Measurements from ENCODE around the gene KIF25. TPM values are rescaled to one million over a fixed set of nuclear protein-coding genes. Genes with fewer than 3 reads are reported as not detected.

Gene KIF25
- total RNA-seq, 1 experiment from 2014 or later, result 0.28 TPM

- DNase-seq (ENCODE audit: low spot score), result no peak
- Mint-ChIP-seq H3K27ac (no peak overlapping the region), H3K4me1 (no peaks in the 10 kb centered on the region), H3K4me3 (no peak overlapping the region), H3K27me3 (ENCODE audit: low read depth) (no peaks in the 10 kb centered on the region), H3K9me3 (no peaks in the 10 kb centered on the region), H3K36me3 (no peaks in the 10 kb centered on the region)
- no peak for ATAC-seq
- TF ChIP-seq PRRX2 (CRISPR knock-in tag; IDR thresholded peaks at IDR 0.05) (no peak), ZBTB21 (CRISPR knock-in tag; IDR thresholded peaks at IDR 0.05; ENCODE audit: borderline replicate concordance) (no peak), ZNF532 (CRISPR knock-in tag; IDR thresholded peaks at IDR 0.05; ENCODE audit: borderline replicate concordance) (no peak), ZNF138 (CRISPR knock-in tag; conservative IDR thresholded peaks at IDR 0.05) (no peak), ZNF317 (CRISPR knock-in tag; IDR thresholded peaks at IDR 0.05; ENCODE audit: borderline replicate concordance, low read depth) (no peak), CTCF (IDR thresholded peaks at IDR 0.05) (no peak), ZNF396 (CRISPR knock-in tag; IDR thresholded peaks at IDR 0.05; ENCODE audit: borderline replicate concordance) (no peak), SOX15 (CRISPR knock-in tag; IDR thresholded peaks at IDR 0.05) (no peak), NFE2L1 (CRISPR knock-in tag; IDR thresholded peaks at IDR 0.05) (no peak)
- TF ChIP-seq, protein P1, sequence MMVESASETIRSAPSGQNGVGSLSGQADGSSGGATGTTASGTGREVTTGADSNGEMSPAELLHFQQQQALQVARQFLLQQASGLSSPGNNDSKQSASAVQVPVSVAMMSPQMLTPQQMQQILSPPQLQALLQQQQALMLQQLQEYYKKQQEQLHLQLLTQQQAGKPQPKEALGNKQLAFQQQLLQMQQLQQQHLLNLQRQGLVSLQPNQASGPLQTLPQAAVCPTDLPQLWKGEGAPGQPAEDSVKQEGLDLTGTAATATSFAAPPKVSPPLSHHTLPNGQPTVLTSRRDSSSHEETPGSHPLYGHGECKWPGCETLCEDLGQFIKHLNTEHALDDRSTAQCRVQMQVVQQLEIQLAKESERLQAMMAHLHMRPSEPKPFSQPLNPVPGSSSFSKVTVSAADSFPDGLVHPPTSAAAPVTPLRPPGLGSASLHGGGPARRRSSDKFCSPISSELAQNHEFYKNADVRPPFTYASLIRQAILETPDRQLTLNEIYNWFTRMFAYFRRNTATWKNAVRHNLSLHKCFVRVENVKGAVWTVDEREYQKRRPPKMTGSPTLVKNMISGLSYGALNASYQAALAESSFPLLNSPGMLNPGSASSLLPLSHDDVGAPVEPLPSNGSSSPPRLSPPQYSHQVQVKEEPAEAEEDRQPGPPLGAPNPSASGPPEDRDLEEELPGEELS (CRISPR knock-in tag; IDR thresholded peaks at IDR 0.05), result no peak
- TF ChIP-seq, protein P2, sequence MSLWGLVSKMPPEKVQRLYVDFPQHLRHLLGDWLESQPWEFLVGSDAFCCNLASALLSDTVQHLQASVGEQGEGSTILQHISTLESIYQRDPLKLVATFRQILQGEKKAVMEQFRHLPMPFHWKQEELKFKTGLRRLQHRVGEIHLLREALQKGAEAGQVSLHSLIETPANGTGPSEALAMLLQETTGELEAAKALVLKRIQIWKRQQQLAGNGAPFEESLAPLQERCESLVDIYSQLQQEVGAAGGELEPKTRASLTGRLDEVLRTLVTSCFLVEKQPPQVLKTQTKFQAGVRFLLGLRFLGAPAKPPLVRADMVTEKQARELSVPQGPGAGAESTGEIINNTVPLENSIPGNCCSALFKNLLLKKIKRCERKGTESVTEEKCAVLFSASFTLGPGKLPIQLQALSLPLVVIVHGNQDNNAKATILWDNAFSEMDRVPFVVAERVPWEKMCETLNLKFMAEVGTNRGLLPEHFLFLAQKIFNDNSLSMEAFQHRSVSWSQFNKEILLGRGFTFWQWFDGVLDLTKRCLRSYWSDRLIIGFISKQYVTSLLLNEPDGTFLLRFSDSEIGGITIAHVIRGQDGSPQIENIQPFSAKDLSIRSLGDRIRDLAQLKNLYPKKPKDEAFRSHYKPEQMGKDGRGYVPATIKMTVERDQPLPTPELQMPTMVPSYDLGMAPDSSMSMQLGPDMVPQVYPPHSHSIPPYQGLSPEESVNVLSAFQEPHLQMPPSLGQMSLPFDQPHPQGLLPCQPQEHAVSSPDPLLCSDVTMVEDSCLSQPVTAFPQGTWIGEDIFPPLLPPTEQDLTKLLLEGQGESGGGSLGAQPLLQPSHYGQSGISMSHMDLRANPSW (CRISPR knock-in tag; conservative IDR thresholded peaks at IDR 0.05; ENCODE audit: low read depth), result no peak
- ChIA-PET CTCF (interaction anchor here (1.5 to 2.3 kb wide), 4 partner anchors 11 to 62 kb away, joined by 4 to 19 read pairs (median 8); no protein-coding TSS in a partner anchor), POLR2A (no interaction called here)
Measured at GRCh38 chr6:168070804-168071203, 73.3 kb downstream of the KIF25 start.

- Mint-ChIP-seq H3K27me3 (ENCODE audit: low read depth) (no peaks in the 10 kb centered on the region), H3K27ac (no peak overlapping the region), H3K4me3 (no peak overlapping the region), H3K4me1 (peaks cover 6% of the 10 kb centered on the region), H3K9me3 (no peaks in the 10 kb centered on the region), H3K36me3 (no peaks in the 10 kb centered on the region)
- peak; percentile 96 for ATAC-seq
- peak; percentile 72 for DNase-seq (ENCODE audit: low spot score)
- CTCF ChIA-PET, result interaction anchor here (0.6 to 2.3 kb wide), 11 partner anchors 9 to 61 kb away, joined by 3 to 19 read pairs (median 5); no protein-coding TSS in a partner anchor
- TF ChIP-seq CTCF (IDR thresholded peaks at IDR 0.05) (peak; percentile 17; the same call in 1 of the 2 replicates), PRRX2 (CRISPR knock-in tag; IDR thresholded peaks at IDR 0.05) (no peak), NR1H2 (CRISPR knock-in tag; IDR thresholded peaks at IDR 0.05) (no peak), OVOL2 (CRISPR knock-in tag; IDR thresholded peaks at IDR 0.05; ENCODE audit: borderline replicate concordance) (no peak), GRHL2 (CRISPR knock-in tag; IDR thresholded peaks at IDR 0.05; ENCODE audit: insufficient replicate concordance, severe bottlenecking) (no peak), ZNF232 (CRISPR knock-in tag; IDR thresholded peaks at IDR 0.05) (no peak), E2F5 (CRISPR knock-in tag; IDR thresholded peaks at IDR 0.05) (no peak)
- POLR2A ChIA-PET, result interaction anchor here (0.6 kb wide), 1 partner anchor 18 kb away, joined by 3 read pairs; no protein-coding TSS in a partner anchor
Measured at GRCh38 chr6:168071620-168072019, 74.1 kb downstream of the KIF25 start.

Measured in WTC11 (cell line).